ENCODE results near the gene PDCD6IP. TPM values are rescaled to one million over a fixed set of nuclear protein-coding genes. Genes with fewer than 3 reads are reported as not detected.
"Not testable (repeated sequence)": the region's sequence is repeated elsewhere in the genome, so short reads cannot be mapped to it uniquely, and the experiment has no call there.

Gene PDCD6IP
- total RNA-seq, 2 donors from 2014 or later = 166 to 185 TPM

- H3K4me1 Mint-ChIP-seq (ENCODE audit: low read depth); H3K27ac Mint-ChIP-seq; H3K36me3 Mint-ChIP-seq (ENCODE audit: insufficient read depth in 2 of 2); ATAC-seq (replicated peaks in 1 of 2); H3K27me3 Mint-ChIP-seq (ENCODE audit: low read depth); H3K4me3 Mint-ChIP-seq; DNase-seq; H3K9me3 Mint-ChIP-seq: not testable (repeated sequence)
Observed at GRCh38 chr3:33781413-33781812, 17.0 kb upstream of the PDCD6IP start.

GRCh38 chr3:33786565-33787327 is 11.7 kb upstream of the PDCD6IP start:
- DNase-seq (no peak), ATAC-seq (replicated peaks in 1 of 2) (no peak)
- Mint-ChIP-seq H3K4me3 (peak overlapping the region; percentile 40 to 59), H3K9me3 (no peaks in the 10 kb centered on the region), H3K27ac (no peak overlapping the region), H3K36me3 (ENCODE audit: insufficient read depth in 2 of 2) (no peaks in the 10 kb centered on the region), H3K4me1 (ENCODE audit: low read depth) (peaks cover 3% of the 10 kb centered on the region), H3K27me3 (ENCODE audit: low read depth) (peaks cover 9% of the 10 kb centered on the region)

- DNase-seq (peak; percentile 56 to 60), ATAC-seq (replicated peaks in 1 of 2) (peak; percentile 77 to 88)
- Mint-ChIP-seq H3K9me3 (no peaks in the 10 kb centered on the region), H3K4me1 (ENCODE audit: low read depth) (peaks cover 6% of the 10 kb centered on the region), H3K36me3 (ENCODE audit: insufficient read depth in 2 of 2) (no peaks in the 10 kb centered on the region), H3K27ac (no peak overlapping the region), H3K4me3 (peak overlapping the region; percentile 40 to 59), H3K27me3 (ENCODE audit: low read depth) (peaks cover 9% of the 10 kb centered on the region)
Observed at GRCh38 chr3:33787328-33788009, 11.0 kb upstream of the PDCD6IP start.

- Mint-ChIP-seq H3K4me3 (no peak overlapping the region), H3K36me3 (ENCODE audit: insufficient read depth in 2 of 2) (no peaks in the 10 kb centered on the region), H3K9me3 (no peaks in the 10 kb centered on the region), H3K4me1 (ENCODE audit: low read depth) (peaks cover 6% of the 10 kb centered on the region), H3K27me3 (ENCODE audit: low read depth) (peaks cover 9% of the 10 kb centered on the region), H3K27ac (no peak overlapping the region)
- ATAC-seq (replicated peaks in 1 of 2) (no peak), DNase-seq (no peak)
Observed at GRCh38 chr3:33789183-33789954, 9.1 kb upstream of the PDCD6IP start.

- H3K36me3 Mint-ChIP-seq (ENCODE audit: insufficient read depth in 2 of 2) = no peaks in the 10 kb centered on the region
- DNase-seq (no peak), ATAC-seq (replicated peaks in 1 of 2) (no peak)
- no peak overlapping the region for H3K4me3 Mint-ChIP-seq
- peaks cover 6% of the 10 kb centered on the region for H3K4me1 Mint-ChIP-seq (ENCODE audit: low read depth)
- H3K9me3 Mint-ChIP-seq = no peaks in the 10 kb centered on the region
- H3K27ac Mint-ChIP-seq = no peak overlapping the region
- peaks cover 9% of the 10 kb centered on the region for H3K27me3 Mint-ChIP-seq (ENCODE audit: low read depth)
Observed at GRCh38 chr3:33790091-33790490, 8.3 kb upstream of the PDCD6IP start.

DNA sequence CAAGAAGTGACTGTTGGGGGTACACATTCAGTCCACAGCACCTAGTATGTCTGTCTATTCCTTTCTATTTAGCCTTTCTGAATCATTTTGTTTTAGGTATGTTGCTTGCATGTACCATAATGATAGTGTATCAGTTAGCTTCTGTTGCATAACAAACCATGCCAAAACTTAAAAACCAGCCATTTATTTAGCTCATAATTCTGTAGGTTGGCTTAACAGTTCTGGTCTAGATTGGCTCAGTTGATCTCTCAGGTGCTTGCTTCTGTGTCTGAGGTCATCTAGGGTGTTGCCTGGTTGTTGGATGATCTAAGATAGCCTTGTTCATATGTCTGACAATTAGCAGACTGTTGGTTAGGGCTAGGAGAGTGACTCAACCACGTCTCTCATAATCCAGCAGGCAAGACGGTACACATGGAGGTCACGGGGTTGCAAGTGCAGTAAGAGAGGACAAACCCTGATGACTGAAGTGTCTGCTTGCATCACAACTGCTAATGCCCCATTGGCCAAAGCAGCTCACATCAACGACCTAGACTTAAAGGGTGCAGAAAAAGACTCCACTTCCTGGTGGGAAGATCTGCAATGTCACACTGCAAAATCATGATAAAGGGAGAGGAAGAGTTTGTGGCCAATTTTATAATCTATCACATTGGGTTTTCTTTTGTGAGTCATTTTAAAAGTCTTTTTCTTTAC is 6.8 kb upstream of the PDCD6IP start:
- Mint-ChIP-seq H3K27ac (no peak overlapping the region), H3K9me3 (no peaks in the 10 kb centered on the region), H3K4me1 (ENCODE audit: low read depth) (peaks cover 16% of the 10 kb centered on the region), H3K36me3 (ENCODE audit: insufficient read depth in 2 of 2) (no peaks in the 10 kb centered on the region), H3K27me3 (ENCODE audit: low read depth) (peaks cover 8% of the 10 kb centered on the region), H3K4me3 (no peak overlapping the region)
- peak; percentile 9 to 28 for DNase-seq
- peak; percentile 70 to 94 for ATAC-seq (replicated peaks in 1 of 2)

- Mint-ChIP-seq H3K4me3 (no peak overlapping the region), H3K27me3 (ENCODE audit: low read depth) (peaks cover 1% of the 10 kb centered on the region), H3K36me3 (ENCODE audit: insufficient read depth in 2 of 2) (no peaks in the 10 kb centered on the region), H3K4me1 (ENCODE audit: low read depth) (peaks cover 20% of the 10 kb centered on the region), H3K27ac (no peak overlapping the region), H3K9me3 (no peaks in the 10 kb centered on the region)
- DNase-seq = no peak
- ATAC-seq (replicated peaks in 1 of 2) = no peak
Observed at GRCh38 chr3:33792167-33792892, 6.1 kb upstream of the PDCD6IP start.

DNA sequence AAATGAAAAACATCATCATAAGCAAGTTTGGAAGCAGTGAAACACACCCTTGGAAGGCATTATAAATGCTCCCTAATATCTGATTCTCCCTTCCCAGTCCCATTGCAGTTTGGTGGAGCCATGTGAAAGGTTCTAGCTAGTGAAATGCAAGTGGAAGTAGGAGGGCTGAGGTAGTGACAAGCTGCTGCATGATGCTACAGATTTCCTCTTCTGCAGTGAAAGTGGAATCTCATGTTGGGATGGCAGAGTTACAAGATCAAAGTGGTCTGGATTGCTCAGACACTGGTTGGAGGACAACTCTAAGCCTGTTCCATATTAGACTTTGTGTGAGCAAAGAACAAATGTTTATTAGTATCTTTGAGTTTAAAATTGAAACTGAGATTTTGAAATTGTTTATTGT is 3.3 kb upstream of the PDCD6IP start:
- ATAC-seq (replicated peaks in 1 of 2) (no peak), DNase-seq (no peak)
- Mint-ChIP-seq H3K27ac (no peak overlapping the region), H3K4me3 (no peak overlapping the region), H3K9me3 (no peaks in the 10 kb centered on the region), H3K36me3 (ENCODE audit: insufficient read depth in 2 of 2) (no peaks in the 10 kb centered on the region), H3K27me3 (ENCODE audit: low read depth) (no peaks in the 10 kb centered on the region), H3K4me1 (ENCODE audit: low read depth) (peaks cover 36% of the 10 kb centered on the region)

- Mint-ChIP-seq H3K27me3 (ENCODE audit: low read depth) (no peaks in the 10 kb centered on the region), H3K27ac (no peak overlapping the region), H3K36me3 (ENCODE audit: insufficient read depth in 2 of 2) (no peaks in the 10 kb centered on the region), H3K9me3 (no peaks in the 10 kb centered on the region), H3K4me3 (no peak overlapping the region), H3K4me1 (ENCODE audit: low read depth) (peaks cover 45% of the 10 kb centered on the region)
- no peak for DNase-seq
- no peak for ATAC-seq (replicated peaks in 1 of 2)
Observed at GRCh38 chr3:33795856-33796536, 2.4 kb upstream of the PDCD6IP start.

- Mint-ChIP-seq H3K36me3 (ENCODE audit: insufficient read depth in 2 of 2) (peaks cover 0 to 2% of the 10 kb centered on the region in 2 donors), H3K27ac (peak overlapping the region; percentile 99), H3K4me3 (peak overlapping the region; percentile 98 to 99), H3K9me3 (no peaks in the 10 kb centered on the region), H3K4me1 (ENCODE audit: low read depth) (peaks cover 56% of the 10 kb centered on the region), H3K27me3 (ENCODE audit: low read depth) (no peaks in the 10 kb centered on the region)
- ATAC-seq (replicated peaks in 1 of 2) = peak; percentile 53 to 58
- no peak for DNase-seq
Observed at GRCh38 chr3:33798113-33798417, 365 bp upstream of the PDCD6IP start.

- Mint-ChIP-seq H3K9me3 (no peaks in the 10 kb centered on the region), H3K27ac (peak overlapping the region; percentile 90), H3K4me1 (ENCODE audit: low read depth) (peaks cover 67% of the 10 kb centered on the region), H3K27me3 (ENCODE audit: low read depth) (no peaks in the 10 kb centered on the region), H3K4me3 (peak overlapping the region; percentile 98 to 99), H3K36me3 (ENCODE audit: insufficient read depth in 2 of 2) (peaks cover 0 to 10% of the 10 kb centered on the region in 2 donors)
- ATAC-seq (replicated peaks in 1 of 2) = no peak
- no peak for DNase-seq
Observed at GRCh38 chr3:33799202-33799551, 747 bp downstream of the PDCD6IP start.

DNA sequence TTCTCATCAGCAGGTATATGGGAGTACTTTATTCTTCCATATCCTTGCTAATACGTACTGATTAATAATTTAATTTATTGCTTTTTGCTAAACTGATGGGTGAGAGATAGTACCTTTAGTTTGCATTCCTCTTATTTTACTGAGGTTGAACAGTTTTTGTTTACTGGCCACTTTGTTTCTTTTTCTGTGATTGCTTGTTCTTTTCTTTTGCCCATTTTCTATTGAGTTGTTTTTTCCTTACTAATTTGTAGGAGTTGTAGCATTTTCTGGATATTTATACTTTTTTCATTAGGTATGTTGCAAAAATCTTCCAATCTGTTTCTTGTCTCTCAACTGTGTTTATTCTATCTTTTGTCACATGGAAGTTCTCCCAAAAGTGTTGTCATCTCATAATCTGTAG is 4.8 kb downstream of the PDCD6IP start:
- no peak for DNase-seq
- peaks cover 0 to 14% of the 10 kb centered on the region in 2 donors for H3K36me3 Mint-ChIP-seq (ENCODE audit: insufficient read depth in 2 of 2)
- no peaks in the 10 kb centered on the region for H3K27me3 Mint-ChIP-seq (ENCODE audit: low read depth)
- H3K9me3 Mint-ChIP-seq = no peaks in the 10 kb centered on the region
- peaks cover 70% of the 10 kb centered on the region for H3K4me1 Mint-ChIP-seq (ENCODE audit: low read depth)
- H3K4me3 Mint-ChIP-seq = peak overlapping the region in 1 of 2 donors; percentile 35
- peak overlapping the region; percentile 17 for H3K27ac Mint-ChIP-seq
- ATAC-seq (replicated peaks in 1 of 2) = no peak

Data from activated T-cell treated with anti-CD3 and anti-CD28 coated beads, Interleukin-2, amount 50 U/mL, for 72 hours (primary cell).